NB4 (cell line): Measurements from ENCODE around the gene UFSP2.

Experiments used
- CTCF ChIP-seq: IDR thresholded peaks from one replicate; pipeline ENCODE4 v1.5.1; 2012; ENCODE audit warnings: low read depth, low read length
- POLR2A ChIP-seq: IDR thresholded peaks from 2 replicates; pipeline ENCODE4 v1.6.1; 2011; ENCODE audit warnings: mild to moderate bottlenecking; ENCODE audit not compliant: insufficient read length; ENCODE audit errors: extremely low read depth

DNA sequence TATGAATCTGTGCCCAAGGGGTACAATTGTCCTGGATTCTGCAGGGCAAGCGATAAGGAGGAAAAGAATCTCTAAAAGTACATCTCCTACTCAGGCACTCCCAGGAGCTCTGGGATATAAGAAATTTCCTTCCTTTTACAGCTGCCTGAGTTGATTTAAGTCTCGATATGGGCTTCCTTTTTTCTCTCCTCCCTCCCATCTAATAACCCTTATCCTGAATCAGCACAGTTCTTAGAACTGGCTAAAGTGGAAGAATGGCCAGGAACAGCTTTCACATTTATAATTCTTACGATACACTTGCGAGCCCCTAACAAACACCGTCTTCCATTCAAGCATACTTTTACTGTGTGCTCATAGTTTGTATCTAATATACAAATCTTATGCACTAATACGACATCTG is 51.2 kb downstream of the UFSP2 start:
- TF ChIP-seq CTCF (no peak), POLR2A (no peak)
